Ovary (tissue), 9 donors: Measurements from ENCODE around the gene GPATCH8. TPM values are rescaled to one million over a fixed set of nuclear protein-coding genes. Genes with fewer than 3 reads are reported as not detected.

Source experiments
- DNase-seq, 5 donors: peaks; one replicate each; pipeline ENCODE4 v3.0.0-alpha.2; 2019 to 2020
- H3K27ac ChIP-seq, 2 donors: fragments of 200-600 bp; one replicate each; pipeline versions ENCODE4 v1.5.1 to v1.8.0; 2019 to 2022
- H3K27me3 ChIP-seq: fragments of 200-600 bp; one replicate; pipeline ENCODE4 v1.8.0; 2022
- H3K36me3 ChIP-seq: fragments of 200-600 bp; sonication (generic); one replicate; pipeline ENCODE4 v1.5.1; 2019
- H3K4me1 ChIP-seq: one replicate; pipeline ENCODE4 v1.8.1; 2013; ENCODE audit warnings: mild to moderate bottlenecking, moderate library complexity; ENCODE audit not compliant: insufficient read depth
- H3K4me3 ChIP-seq: fragments of 200-600 bp; sonication (generic); one replicate; pipeline ENCODE4 v1.5.1; 2017
- H3K9me3 ChIP-seq, 2 donors: fragments of 200-600 bp in 1 of 2; sonication (generic) in 1 of 2; one replicate each; pipeline versions ENCODE4 v1.5.1 to v1.8.1; 2013 to 2019; ENCODE audit warnings: mild to moderate bottlenecking in 1 of 2, moderate library complexity in 1 of 2
- EP300 ChIP-seq: sonication (generic); formaldehyde crosslinking; IDR thresholded peaks from one replicate; pipeline ENCODE4 v1.6.1; 2017; ENCODE audit warnings: antibody characterized with exemption
- POLR2A ChIP-seq: fragments of 450-650 bp; IDR thresholded peaks from one replicate; pipeline ENCODE4 v1.6.1; 2017; ENCODE audit warnings: antibody characterized with exemption, mild to moderate bottlenecking, moderate library complexity
- WGBS, 3 donors: extraction: QIAGEN DNeasy Blood & Tissue Kit in 1 of 3; methylation state at CpG; one replicate each; pipeline versions ENCODE4 v1.1.5 to v1.1.7; 2013 to 2017; 5-methylcytosine and 5-hydroxymethylcytosine counted together
- intact Hi-C, 4 donors: fragments of 100-400 bp; cut with DNase I; formaldehyde crosslinking; loops; one replicate each; pipeline versions ENCODE4 v1.11.0 to v1.15.1; 2022 to 2023
- polyA plus RNA-seq, 2 donors: library from polyadenylated mRNA; stranded (reverse); fragments of 200-250 nt in 1 of 2; fragments of 350-450 nt in 1 of 2; fragmentation: Illumina TruSeq in 1 of 2; extraction: RNeasy Lipid Tissue Mini Kit (QIAGEN cat#74804) in 1 of 2; gene quantifications; one replicate each; pipeline ENCODE4 v1.2.3, GENCODE V29; 2013 to 2014
- total RNA-seq, 7 donors: library from RNA; depleted of rRNA in 2 of 7; stranded (reverse); fragments of >200 nt in 2 of 7; fragmentation: NEBNext Ultra II Directional in 3 of 7; extraction: Animal tissue kit (Norgen Biotek cat#: 25700) in 3 of 7; gene quantifications; one replicate each; pipeline versions ENCODE4 v1.1.0 to v1.2.4, GENCODE V29; 2016 to 2023
- TF ChIP-seq, protein P1 (sequence below), 3 donors: fragments of 450-650 bp in 2 of 3; fragments of 200-600 bp in 1 of 3; IDR thresholded peaks; one replicate each; pipeline versions ENCODE4 v1.5.1 to v1.8.0; 2016 to 2022; ENCODE audit warnings: antibody characterized with exemption in 3 of 3, mild to moderate bottlenecking in 1 of 3
- donor health status: DM: no; HTN: no; CAD: no; lungs with moderate emphysema.
- donor health status: DM: no; HTN: no; CAD: no.
- donor health status: Bipolar disorder and iron deficiency.
- donor health status: DM: yes; HTN: yes; CAD: no.
- donor health status: DM: no; HTN: no; CAD: no.
- donor health status: DM: yes; HTN: yes; CAD: no.

GPATCH8 gene
- total and polyA plus RNA-seq, 9 donors: 20.5 to 57.3 (median 43.5) TPM

DNA sequence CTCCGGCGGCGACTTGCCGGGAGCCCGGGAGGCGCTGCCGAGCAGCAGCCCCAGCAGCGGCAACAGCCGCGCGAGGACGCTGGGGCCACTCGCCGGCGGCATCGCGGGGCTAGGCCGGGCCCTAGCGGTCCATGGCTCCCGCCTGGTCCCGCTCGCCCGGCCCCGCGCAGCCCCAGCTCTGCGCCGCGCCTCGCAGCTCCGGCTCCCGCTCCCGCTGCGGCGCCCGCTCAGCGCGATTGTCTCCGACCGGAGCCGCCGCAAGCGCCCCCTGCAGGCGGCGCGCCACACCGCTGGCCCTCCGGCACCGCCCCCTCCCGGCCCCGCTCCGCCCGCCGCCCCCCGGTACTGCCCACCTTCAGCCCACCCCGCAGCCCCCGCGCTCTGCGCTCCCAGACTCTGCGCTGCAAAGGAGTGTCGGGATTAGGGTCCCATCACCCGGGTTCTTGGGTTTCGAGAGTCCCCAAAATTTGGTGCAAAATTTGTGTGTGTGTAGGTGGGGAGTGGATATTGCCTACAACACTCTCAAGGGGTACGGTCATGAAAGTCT, 139.5 kb downstream of the GPATCH8 start, which contains the start of gene FAM171A2:
Gene FAM171A2 (minus strand): TSS at position 241 of the 547 bp plus-strand sequence. CDS start 139 bp downstream, at position 102.
- peak; percentile 66 to 85 (median 75) for DNase-seq
- Histone ChIP-seq H3K27ac (peak within 1 kb of the TSS; percentile 47 to 72), H3K9me3 (no peaks in the 10 kb centered on the region), H3K27me3 (no peaks in the 10 kb centered on the region), H3K36me3 (no peaks in the 10 kb centered on the region), H3K4me3 (peak within 1 kb of the TSS; percentile 59), H3K4me1 (peaks cover 7% of the 10 kb centered on the region)
- TF ChIP-seq EP300 (no peak), POLR2A (peak; percentile 38)
- TF ChIP-seq, protein P1, sequence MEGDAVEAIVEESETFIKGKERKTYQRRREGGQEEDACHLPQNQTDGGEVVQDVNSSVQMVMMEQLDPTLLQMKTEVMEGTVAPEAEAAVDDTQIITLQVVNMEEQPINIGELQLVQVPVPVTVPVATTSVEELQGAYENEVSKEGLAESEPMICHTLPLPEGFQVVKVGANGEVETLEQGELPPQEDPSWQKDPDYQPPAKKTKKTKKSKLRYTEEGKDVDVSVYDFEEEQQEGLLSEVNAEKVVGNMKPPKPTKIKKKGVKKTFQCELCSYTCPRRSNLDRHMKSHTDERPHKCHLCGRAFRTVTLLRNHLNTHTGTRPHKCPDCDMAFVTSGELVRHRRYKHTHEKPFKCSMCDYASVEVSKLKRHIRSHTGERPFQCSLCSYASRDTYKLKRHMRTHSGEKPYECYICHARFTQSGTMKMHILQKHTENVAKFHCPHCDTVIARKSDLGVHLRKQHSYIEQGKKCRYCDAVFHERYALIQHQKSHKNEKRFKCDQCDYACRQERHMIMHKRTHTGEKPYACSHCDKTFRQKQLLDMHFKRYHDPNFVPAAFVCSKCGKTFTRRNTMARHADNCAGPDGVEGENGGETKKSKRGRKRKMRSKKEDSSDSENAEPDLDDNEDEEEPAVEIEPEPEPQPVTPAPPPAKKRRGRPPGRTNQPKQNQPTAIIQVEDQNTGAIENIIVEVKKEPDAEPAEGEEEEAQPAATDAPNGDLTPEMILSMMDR (IDR thresholded peaks at IDR 0.05): peak; percentile 44 to 84 (median 76)
- intact Hi-C loops: no loop called here
- 0 to 2% (median 1%) methylated on average over 5 to 63 of the region's 63 CpGs for WGBS, 3 donors

DNA sequence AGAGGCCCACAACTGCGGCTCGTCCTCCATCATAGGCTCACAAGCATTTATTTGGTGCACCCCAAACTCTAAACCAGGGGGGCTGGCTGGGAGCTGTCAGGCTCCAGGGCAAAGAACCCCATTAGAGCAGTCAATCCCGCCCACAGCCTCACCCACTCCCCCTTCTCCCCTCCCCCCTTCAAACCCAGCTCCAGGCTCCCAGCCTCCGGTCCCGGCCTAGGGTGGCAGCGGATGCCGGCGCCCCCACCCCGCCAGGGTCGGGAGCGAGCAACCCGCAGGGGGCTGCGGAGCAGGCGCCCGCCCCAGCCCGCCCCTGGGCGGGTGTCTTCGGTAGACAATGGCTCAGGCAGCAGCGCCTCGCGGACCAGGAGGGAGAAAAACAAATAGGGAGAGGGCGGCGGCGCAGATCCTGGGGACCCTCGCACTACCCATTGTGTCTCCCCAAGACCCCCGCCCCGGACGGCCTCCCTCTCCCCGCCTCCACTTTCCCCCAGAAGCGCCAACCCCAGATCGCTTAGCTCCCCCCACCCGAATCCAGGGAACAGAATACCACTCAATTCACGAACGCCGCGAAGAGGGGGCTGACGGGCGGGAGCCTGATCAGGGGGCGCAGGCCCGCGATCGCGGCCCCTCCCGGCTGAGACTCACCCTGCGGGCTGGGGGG, 140.1 kb downstream of the GPATCH8 start:
- H3K27ac ChIP-seq: peak overlapping the region; percentile 47 to 72

DNA sequence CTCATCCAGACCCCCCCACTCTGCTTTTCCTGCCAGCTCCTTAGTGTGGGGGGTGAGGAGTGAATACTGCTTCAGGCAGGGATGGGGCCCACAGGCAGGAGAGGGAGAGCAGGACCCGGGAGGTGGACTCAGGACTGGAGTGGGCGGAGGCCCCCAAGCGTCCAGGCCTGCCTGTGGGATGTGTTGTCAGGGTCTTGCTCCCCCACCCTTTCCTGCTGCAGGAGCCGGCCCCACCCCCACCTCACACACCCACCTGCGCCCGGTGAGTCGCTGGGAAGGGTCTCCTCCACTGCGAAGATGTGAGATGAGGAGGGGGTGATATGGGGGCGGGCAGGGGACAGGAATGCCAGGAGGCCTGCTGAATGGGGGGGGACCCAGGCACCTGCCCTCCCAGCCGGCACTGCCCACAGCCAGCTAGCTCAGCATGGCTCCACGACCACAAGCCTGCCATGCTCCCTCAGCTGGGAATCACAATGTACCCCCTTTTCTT, 140.7 kb downstream of the GPATCH8 start:
- TF ChIP-seq, protein P1 (IDR thresholded peaks at IDR 0.05): no peak
- TF ChIP-seq POLR2A (no peak), EP300 (no peak)
- WGBS, 3 donors: 5 to 13% (median 7%) methylated on average over 10 to 11 of the region's 11 CpGs
- intact Hi-C loops: no loop called here
- Histone ChIP-seq H3K27me3 (no peaks in the 10 kb centered on the region), H3K4me1 (peaks cover 7% of the 10 kb centered on the region), H3K27ac (no peak overlapping the region), H3K36me3 (no peaks in the 10 kb centered on the region), H3K9me3 (no peaks in the 10 kb centered on the region), H3K4me3 (peak overlapping the region; percentile 59)
- DNase-seq: peak in 1 of 5 donors; percentile 50

More for the DNA sequence above, 140.1 kb downstream of the GPATCH8 start:
- TF ChIP-seq, protein P1 (IDR thresholded peaks at IDR 0.05): no peak
- no peak for TF ChIP-seq EP300
- TF ChIP-seq POLR2A: no peak
- intact Hi-C loops: no loop called here
- WGBS, 3 donors: 0 to 1% (median 1%) methylated on average over 34 to 45 of the region's 45 CpGs
- no peaks in the 10 kb centered on the region for H3K9me3 ChIP-seq
- DNase-seq: peak in 1 of 5 donors; percentile 60
- peaks cover 7% of the 10 kb centered on the region for H3K4me1 ChIP-seq
- peak overlapping the region; percentile 59 for H3K4me3 ChIP-seq
- no peaks in the 10 kb centered on the region for H3K36me3 ChIP-seq
- no peaks in the 10 kb centered on the region for H3K27me3 ChIP-seq

DNA sequence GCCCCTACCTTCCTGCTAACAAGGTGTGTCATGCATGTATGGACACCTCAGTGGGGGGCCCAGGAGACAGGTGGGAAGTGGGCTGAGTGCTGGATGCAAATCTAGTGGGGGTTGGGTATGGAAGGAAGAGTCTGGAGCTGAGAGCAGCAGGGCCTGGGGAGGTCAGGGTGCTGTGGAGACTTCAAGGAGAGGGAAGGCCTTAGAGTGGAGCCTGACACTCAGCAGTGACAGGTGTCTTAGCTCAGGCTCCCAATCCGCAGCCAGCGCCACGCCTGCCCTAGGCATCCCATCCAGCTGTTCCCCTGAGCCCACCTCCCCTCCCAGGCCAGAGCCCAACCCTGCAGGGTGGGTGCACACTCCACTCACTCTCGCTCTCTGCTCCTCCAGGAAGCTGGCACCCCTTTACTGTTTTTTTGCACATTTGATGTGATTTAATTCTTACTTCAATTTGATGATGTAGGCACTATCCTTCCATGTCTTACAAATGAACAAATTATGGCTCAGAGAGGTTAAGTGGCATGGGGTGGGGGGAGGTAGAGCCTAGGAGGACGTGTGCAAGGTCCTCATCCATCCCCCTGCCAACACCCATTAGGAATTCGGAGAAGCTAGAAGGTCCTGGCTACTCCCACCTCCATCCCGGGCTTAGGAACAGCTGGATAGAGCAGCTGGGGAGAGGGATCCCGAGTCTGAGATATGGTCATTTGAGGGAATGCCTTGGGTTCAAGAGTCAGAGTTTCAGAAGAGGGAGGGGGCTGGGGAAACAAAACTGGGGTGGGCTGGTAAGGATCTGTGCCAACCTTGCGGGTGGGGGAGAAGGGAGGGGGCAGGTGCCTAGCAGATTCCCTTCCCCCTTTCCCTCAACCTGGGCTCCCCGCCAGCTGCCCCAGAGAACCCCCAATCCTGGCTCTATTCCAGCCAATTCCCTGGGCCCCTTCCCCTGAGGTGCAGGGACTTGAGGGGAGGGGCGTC, 141.6 kb downstream of the GPATCH8 start:
- Histone ChIP-seq H3K4me3 (no peak overlapping the region), H3K4me1 (peaks cover 7% of the 10 kb centered on the region), H3K9me3 (no peaks in the 10 kb centered on the region), H3K27me3 (no peaks in the 10 kb centered on the region), H3K36me3 (no peaks in the 10 kb centered on the region), H3K27ac (peak overlapping the region in 1 of 2 donors; percentile 38)
- DNase-seq: peak in 2 of 5 donors; percentile 57 to 64
- TF ChIP-seq, protein P1 (IDR thresholded peaks at IDR 0.05): no peak
- no peak for TF ChIP-seq POLR2A
- TF ChIP-seq EP300: no peak
- intact Hi-C loops: no loop called here
- 23 to 39% (median 25%) methylated on average over 11 of the region's 11 CpGs for WGBS, 3 donors
